ENCODE results near the gene NECAB3.
A peak's percentile ranks its signal among the peaks of the same experiment; 100 is the strongest.

NECAB3 gene

DNA sequence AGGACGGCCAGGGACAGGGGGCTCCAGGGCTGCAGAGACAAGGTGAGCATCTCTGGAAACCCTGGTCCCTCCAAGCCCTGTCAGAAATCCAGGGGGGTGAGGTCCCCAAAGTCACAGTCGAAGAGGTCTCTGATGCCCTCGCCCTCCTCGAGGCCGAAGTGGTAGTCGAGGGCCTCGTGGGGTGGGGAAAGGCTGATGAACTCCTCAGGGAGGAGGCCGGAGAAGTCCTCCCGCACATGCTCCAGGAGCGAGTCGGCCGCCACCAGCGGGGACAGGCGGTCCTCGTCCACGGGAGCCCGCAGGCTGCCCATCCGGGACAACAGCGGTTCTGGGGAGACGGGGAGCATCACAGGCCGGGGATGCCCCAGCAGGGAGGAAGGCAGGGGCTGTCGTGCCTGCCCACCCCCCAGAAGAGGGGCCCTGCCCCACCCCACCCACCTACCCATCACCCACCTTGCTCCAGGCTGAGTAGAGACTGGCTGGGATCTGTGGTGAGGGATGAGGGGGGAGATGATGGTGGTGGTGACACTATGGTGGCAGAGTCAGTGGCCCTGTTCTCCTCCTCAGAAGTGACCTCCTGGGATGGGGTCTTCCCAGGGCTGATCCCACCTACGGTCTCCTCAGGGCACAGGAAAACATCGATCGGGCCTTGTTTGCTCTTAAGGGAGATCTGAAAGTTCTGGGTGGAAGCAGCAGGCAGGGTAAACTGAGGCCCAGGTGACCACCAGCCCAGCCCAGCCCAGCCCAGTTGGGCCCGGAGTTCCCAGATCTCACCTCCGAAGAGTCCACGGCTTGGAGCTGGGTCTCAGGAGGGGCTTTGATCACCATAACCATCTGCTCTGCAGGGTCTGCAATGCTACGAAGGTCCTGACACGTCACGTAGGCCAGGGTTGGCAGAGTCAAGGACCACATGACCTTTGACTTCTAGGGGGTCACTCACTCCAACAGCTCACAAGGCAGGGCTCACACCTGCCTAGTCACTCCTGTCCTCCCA, 2.7 kb upstream of the NECAB3 start:
- DNase-seq (ENCODE audit: low spot score), result no peak

DNA sequence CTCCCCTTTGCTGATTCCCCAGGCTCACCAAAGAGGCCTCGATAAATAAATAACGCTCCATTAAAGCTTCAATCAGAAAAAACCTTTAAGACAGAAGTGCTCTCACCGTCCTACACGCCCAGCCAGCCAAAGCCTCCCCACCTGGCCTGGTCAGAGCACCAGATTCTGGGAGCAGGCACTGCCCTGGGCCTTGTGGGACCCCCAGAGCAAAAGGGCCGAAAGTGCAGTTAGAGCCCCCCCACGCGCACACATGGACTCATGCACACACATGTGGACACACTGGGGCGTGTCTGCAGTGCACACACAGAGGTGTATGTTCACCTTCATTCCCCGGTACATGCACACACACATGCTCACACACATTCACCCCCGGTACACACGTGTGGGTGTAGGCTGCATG, 1.9 kb upstream of the NECAB3 start:
- DNase-seq (ENCODE audit: low spot score), result no peak

DNA sequence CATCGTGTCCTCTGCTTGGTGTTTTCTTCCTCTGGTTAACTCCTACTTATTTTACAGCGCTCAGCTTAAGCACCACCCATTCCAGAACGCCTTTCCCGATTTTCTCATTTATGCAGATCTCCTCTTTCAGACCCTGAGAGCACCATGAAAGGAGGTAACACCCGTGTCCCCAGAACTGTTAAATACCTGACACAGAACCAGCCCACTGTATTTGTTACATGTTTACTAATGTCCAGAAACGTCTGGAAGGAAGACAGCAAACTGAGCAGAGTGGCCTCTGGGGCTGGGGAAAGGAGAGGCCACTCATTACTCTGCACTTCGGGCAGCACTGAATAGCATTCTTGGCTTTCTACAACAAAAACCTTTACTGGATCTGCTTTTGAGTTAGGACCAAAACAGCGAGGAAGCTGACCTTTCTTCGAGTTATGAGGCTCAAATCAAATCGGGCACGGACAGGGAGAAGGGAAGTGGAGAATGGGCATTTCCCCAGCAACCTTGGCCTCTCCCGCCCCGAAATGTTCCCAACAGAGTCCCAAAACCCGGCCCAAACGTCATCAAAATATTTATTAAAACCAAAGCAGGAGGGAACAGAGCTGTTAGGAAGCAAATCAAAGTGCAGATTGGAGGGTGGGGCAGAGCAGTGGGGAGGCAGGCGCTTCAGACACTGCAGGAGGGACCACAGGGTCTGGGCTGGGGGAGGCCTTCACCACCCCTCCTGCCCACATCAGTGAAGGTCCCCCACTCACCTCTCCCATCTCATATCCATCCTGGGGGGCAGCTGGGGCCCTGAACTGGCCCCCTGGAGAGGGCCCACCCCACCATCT, 1.1 kb upstream of the NECAB3 start:
- DNase-seq (ENCODE audit: low spot score), result no peak

DNA sequence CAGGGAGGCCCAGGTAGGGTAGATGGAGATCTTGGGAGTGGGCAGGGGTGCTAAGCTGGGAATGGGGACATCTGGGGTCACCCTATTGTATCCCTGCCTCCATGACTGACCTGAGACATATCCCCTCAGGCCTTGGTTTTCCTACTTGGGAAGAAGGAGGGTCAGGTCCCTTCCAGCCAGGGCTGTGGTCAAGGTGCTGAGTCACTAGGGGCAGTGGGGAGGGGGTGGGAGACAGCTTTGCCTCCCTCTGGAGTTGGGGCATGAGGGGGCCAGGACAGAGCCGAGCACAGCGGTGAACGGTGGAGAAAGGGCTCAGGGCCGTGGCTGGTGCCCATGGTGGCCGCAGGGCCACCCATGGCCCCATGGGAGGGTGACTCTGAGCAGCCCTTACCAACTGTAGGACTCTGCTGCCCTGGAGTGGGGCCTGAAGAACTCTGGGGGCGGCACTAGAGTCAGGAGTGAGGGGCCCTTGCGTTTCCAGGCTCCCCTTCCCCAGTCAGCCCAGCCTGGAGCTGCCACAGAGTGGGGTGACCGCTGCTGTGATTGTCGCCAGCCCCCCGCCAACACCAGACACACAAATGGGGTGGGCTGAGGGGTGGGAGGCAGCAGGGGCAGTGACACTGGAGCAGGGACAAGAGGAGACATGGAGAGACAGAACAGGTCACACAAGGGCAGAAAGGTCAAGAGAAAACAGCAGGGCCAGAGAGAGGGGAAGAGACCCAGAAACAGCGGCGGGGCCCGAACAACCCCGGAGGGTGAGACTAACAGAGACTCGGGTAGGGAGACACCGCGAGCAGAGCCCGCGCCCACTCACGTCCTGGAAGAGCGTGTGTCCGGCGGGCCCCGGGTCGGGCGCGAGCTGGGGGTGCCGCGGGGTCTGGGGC, 576 bp downstream of the NECAB3 start:
- no peak for DNase-seq (ENCODE audit: low spot score)

DNA sequence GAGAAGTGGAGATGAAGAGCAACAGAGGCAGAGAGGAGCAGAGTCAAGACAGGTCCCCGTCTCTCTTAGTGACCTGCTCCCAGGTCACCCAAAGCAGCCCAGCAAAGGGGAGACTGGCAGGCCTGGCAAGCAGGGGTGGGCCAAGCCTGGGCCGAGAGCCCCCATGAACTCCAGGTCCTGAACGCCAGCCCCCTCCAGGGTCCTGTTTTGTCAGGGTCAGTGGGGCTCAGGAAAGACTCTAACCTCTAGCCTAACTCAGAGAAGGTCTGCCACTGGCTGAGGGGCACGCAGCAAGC, 1.2 kb downstream of the NECAB3 start:
- DNase-seq (ENCODE audit: low spot score), result no peak

DNA sequence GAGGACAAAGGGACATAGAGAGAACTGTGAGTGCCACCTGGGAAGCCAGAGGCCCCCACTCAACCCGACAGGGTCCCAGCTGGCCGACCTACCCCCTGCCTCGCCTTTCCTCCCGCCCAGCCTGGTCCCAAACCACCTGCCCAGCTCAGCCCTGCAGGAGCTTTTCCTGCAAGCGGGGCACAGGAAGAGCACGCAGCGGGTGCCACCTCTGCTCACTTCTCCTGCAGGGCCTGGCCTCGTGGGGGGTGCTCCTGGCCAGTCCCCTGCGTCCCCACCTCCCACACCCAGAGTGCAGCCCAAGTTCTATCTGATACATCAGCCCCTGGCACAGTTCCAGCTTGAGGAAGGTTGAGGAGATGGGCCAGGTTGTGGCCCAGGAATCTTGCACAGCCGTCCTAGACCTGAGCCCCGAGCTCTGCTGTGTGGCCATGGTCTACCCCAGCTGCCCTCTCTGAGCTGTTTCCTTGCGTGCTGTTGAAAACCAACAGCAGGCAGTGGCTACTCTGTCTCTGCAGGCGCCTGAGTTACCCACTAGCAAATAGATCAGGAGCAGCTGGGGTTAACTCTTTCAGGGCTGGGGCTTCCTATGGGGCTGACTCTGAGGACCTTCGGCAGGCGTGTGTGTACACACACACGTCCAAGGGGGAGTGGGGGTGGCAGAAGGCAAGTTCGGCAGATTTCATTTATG, 1.7 kb downstream of the NECAB3 start:
- DNase-seq (ENCODE audit: low spot score), result peak; percentile 18

DNA sequence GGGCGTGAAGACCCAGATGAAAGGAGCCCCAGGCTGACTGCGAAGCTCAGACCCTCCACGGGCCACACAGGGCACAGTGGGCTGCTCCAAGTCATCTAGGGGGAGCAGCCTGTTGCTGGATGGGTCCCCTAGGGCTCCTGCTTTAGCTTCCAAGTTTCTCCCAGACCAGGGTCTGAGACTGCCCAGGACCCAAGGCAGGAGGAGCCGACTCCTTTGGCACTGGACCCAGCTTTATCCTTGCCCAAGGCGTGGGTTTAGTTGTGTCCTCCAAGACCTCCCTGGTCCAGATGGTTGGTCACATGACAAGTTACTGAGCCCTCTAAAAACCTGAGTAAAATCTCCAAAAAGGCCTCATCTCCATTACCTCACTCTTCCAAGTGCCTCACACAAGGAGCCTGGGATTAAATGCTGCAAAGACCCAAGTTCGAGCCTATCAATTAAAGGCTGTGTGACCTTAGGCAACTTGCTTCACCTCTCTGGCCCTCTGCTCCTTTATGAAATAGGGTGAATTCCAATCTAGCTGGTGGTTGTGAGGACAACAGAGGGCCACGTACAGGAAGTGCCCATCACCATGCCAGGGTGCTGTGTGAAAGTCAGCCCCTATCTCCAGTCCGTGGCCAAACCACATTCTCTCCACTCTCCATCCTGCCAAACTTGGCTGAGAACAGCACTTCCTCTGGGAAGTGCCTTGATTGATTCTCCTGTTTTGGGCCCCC, 2.5 kb downstream of the NECAB3 start:
- no peak for DNase-seq (ENCODE audit: low spot score)

DNA sequence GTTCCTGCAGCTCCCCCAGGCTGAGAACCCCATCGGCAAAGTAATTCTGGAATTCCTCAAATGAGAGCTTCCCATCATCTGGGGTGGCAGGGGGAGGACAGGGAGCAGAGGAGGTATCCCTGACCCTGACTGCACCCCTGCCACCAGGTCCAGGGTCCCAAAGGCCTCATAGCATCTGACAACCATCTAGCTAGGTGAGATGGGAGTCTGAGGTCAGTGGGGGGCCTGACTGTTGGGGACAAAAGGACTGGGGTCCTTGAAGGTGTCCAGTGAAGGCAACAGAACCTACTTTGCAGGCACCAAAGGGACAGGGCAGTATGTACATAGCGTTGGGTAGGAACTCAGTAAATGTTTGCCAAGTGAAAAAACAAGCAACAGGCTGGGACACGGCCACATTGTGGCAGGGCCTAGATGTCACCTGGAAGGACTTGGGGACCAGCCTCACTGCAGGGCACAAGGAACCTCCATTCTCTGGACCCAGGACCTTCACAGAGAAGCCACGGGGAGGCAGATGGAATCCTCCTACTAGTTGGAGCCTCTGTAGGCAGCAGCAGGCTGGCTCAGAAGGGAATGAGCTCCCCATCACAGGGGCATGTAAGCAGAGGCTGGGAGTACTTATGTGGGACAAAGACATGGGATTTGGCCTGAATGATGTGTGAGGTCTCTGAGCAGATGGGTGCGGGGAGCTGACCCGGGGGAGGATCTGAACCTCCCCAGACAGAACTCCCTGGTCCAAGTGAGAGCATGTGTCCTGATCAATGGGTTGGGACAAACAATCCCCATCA, 3.3 kb downstream of the NECAB3 start:
- DNase-seq (ENCODE audit: low spot score), result no peak

DNA sequence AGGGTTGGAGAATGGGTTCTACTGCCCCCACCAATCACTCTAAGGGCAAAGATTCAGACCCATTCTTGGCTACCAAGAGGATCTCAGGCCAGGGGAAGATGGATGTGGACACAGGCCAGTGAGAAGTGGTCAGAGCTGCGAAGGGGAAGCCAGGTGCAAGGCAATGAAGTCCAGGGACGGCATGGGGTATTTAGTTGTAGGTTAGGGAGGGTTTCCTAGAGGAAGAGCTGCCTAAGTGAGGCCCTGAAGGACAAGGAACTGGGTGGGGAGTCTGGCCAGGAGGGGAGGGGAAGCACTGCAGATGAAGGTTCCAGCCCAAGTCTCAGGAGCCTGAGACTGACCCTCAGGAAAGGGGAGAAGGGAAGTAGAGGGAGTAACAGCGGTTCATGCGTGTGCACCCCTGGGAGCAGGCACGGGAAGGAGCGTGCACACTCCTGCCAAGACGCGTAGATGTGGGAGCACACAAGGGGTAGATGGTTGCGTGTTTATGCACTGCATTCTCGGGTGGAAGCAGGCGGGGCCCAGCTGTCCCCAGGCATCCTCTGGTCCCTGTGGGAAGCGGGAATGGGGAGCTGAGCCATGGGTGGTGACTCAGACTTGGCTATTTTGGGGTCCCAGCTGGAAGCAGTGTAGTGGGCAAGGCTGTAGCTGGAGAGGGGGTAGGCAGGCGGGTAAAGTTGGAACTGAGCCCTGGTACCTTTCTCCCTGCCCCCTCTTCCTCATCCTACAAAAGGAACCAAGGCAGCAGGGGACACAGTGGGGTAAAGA, 4.2 kb downstream of the NECAB3 start:
- DNase-seq (ENCODE audit: low spot score), result no peak

DNA sequence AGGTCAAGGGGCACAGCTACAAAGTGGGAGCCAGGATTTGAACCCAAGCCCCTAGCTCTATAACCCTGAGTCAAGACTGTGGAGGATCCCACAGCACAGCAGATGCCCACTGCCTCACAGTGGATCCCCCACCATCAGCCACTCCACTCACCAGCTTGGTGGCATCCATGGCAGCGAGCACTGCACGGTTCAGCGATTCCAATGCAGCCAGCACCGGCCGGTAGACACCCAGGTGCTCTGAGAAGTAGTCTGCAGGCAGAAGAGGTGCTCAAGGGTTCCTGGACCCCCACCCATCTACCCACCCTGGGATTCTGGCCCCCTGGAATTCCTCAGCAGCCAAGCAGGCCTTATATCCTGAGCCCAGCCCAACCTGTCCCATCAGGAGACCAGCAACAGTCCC, 5.0 kb downstream of the NECAB3 start:
- DNase-seq (ENCODE audit: low spot score), result no peak

DNA sequence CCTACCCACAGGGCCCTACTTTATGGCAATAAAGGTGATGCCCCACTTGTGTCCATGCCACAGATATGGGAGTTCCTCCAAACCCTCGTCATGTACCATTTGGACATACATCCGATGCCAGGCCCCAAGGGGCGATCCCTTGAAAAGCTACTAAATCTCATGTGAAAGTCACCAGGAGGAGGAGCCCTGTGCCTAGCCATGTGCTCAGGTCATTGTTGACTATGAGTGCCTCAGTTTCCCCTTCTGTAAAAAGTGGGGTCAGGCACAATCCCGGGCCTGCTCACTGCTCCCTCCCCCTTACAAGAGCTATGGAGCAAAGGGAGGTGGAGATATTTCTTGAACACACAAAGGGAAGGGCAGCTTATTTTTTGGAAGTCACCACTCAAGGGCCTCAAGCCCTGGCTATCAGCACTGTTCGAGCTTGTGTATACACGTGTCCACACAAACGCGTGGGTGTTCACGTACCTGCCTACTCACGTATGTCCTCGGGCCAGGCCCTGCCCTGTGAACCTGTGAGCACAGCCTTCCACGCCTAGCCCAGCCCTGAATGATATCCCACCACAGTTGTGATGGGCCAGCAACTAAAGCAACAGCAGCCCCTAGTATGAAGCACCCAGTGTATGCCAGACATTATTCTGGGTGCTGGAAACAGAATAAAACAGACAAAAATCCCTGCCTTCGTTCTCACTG, 5.6 kb downstream of the NECAB3 start:
- DNase-seq (ENCODE audit: low spot score), result no peak

DNA sequence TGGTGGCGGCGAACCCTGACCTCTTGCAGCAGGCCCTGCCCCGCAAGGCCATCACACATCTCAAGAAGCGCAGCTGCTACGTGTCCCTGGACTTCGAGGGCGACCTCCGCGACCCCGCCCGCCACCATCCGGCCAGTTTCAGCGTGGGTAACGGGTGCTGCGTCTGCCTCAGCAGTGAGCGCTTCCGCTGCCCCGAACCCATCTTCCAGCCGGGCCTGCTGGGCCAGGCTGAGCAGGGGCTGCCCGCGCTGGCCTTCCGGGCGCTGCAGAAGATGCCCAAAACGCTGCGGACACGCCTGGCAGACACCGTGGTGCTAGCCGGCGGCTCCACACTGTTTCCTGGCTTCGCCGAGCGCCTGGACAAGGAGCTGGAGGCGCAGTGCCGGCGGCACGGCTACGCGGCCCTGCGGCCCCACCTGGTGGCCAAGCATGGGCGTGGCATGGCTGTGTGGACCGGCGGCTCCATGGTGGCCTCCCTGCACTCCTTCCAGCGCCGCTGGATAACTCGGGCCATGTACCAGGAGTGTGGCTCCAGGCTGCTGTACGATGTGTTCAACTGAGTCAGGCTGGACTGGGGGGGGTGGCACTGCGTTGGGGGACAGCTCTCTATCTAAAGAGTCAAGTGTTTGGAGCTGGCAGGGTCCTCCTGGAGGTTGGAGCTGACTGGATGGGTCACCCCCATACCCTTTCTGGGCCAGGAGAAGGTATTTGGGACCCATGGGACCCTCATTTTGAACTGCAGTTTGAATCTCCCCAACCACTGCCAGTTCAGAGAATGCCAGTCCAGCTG, 6.4 kb downstream of the NECAB3 start:
- DNase-seq (ENCODE audit: low spot score), result peak; percentile 80

DNA sequence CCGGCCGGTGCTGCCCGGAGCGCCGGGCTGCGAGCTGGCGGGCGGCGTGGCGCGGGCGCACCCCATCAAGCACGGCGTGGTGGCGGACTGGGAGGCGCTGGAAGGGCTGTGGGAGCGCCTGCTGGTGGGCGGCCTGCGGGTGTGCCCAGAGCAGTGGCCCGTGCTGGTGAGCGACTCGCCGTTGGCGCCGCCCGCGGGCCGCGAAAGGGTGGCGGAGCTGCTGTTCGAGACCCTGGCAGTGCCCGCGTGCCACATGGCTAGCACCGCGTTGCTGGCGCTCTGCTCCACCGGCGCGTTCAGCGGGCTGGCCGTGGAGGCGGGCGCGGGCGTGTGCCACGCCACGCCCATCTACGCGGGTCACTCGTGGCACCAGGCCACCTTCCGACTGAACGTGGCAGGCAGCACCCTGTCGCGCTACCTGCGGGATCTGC, 7.0 kb downstream of the NECAB3 start:
- DNase-seq (ENCODE audit: low spot score), result peak; percentile 49

DNA sequence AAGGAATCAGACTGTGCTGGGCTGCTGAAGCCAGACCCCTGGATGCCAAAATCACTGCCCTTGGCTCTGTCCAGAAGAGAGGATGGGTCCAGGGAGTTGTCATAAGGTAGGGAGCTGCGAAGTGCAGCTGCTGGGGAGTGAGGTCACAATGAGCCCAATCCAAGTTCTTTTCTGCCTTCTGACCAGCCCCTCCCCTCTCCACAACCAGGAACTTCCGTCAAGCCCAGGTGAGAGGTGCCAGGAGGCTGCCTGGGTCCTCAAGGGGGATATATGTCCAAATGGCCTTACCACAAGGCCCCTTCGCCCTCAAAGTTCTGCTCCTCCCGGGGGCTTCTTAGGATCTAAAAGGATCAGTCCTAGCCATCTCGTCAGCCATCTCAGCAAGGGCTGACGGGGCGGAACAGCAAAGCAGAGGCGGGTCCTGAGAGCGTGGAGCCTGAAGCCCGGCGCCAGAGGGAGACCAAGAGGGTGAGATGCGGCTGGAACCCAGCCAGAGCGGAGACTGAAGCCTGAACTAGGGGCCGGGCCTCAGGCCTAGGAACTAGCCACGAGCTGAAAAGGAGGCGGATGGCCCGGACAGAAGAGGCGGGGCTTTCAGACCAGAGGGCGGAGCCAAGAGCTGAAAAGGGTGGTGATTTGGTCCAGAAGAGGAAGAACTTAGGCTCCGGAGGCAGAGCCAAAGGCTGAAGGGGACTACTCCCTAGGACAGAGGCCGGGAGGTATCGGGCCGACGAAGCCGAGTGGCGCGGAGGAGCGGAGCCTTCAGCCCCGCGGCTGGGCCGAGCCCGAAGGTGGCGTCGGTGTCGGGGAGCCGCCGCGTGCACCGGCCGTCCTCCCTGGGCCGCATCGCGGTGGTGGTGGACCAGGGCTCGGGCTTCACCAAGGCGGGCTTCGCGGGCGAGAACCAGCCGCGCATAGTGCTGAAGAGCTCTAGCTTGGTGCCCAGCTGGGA, 7.7 kb downstream of the NECAB3 start, which contains the start of gene ACTL10:
ACTL10 (plus strand) TSS at position 651 of the 952 bp plus-strand sequence. CDS start 555 bp downstream, outside the sequence.
- peak; percentile 90 for DNase-seq (ENCODE audit: low spot score)

DNA sequence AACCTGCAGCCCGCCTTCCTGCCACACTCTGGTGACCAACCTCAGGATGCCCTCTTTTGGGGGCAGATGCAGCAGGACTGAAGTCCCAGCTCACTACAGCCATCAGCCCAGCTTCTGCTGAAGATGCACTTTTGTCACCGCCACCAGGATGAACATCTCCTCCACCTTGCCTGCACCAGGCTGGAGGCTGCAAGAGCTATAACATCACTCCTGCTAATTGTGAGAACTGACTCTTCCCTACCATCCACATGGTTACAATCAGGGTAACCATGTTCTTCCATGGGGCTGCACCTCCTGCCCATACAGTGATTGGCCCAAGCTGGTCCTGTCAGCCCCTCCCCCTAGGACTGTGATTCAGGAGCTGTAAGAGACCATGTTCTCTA, 9.5 kb downstream of the NECAB3 start:
- no peak for DNase-seq (ENCODE audit: low spot score)

DNA sequence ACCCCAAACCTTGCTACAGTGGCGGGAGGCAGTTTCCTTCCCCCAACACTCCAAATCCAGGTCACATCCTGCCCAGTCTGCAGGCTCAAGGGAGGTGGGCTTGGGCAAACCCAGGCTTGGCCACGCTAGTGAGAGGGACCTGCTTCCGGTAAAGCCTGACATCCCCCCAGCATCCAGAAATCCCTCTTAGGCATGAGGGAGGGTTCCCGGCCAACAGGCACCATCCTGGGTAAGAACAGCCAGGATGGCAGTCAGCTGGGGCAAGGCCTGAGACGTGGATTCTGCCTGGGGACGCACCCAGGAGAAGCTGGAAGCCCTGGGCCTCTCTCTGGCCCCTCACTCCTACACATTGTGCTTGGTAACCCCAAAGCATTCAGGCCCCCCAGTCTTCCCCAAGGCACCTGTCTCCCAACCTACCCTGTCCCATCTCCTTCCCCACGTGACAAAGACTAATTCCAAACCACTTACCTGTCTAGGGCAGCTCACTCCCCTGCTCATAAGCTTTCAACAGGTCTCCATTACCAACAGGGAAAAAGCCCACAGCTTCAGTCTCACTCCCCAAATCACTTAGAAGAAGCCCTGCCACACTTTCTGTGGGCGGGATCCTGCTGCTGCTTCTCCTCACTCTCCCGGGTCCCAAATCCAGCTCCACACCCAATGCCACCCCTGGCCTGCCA, 10.0 kb downstream of the NECAB3 start:
- DNase-seq (ENCODE audit: low spot score), result no peak

Data from hematopoietic multipotent progenitor cell treated with erythropoietin and hydrocortisone succinate and interleukin-3 and kit ligand, for 17 days (in vitro differentiated cells).